SJSA1 (cell line): ENCODE measurements around the gene GAL3ST2. TPM values are rescaled to one million over a fixed set of nuclear protein-coding genes. Genes with fewer than 3 reads are reported as not detected.
"Not testable (repeated sequence)": the region's sequence is repeated elsewhere in the genome, so short reads cannot be mapped to it uniquely, and the experiment has no call there.

Experiments
- DNase-seq, 2 experiments: peaks; one replicate each; pipeline ENCODE4 v3.0.0-alpha.2; 2015 to 2020; ENCODE audit warnings: low spot score in 2 of 2, low read depth in 1 of 2
- H3K27ac ChIP-seq: fragments of 250-450 bp; sonication (Bioruptor Pico); 2 replicates; pipeline ENCODE4 v1.5.1; 2020; ENCODE audit warnings: mild to moderate bottlenecking, moderate library complexity
- H3K27me3 ChIP-seq: fragments of 250-450 bp; sonication (Bioruptor Pico); replicated peaks from 2 replicates; pipeline ENCODE4 v1.5.1; 2020; ENCODE audit warnings: mild to moderate bottlenecking, moderate library complexity
- H3K36me3 ChIP-seq: fragments of 250-450 bp; sonication (Bioruptor Pico); 2 replicates; pipeline ENCODE4 v1.5.1; 2020; ENCODE audit warnings: mild to moderate bottlenecking
- H3K4me1 ChIP-seq: fragments of 250-450 bp; sonication (Bioruptor Pico); replicated peaks from 2 replicates; pipeline ENCODE4 v1.6.1; 2021; ENCODE audit warnings: mild to moderate bottlenecking
- H3K4me3 ChIP-seq: fragments of 250-450 bp; sonication (Bioruptor Pico); 2 replicates; pipeline ENCODE4 v1.5.1; 2020; ENCODE audit warnings: mild to moderate bottlenecking
- H3K9me3 ChIP-seq: fragments of 250-450 bp; sonication (Bioruptor Pico); replicated peaks from 2 replicates; pipeline ENCODE4 v1.5.1; 2020; ENCODE audit warnings: mild to moderate bottlenecking
- total RNA-seq: library from RNA; depleted of rRNA; stranded (reverse); fragments of >200 nt; shearing (Covaris generic); gene quantifications from 2 replicates; pipeline ENCODE4 v1.2.3, GENCODE V29; 2014

The GAL3ST2 gene
- total RNA-seq, 1 experiment from 2014 or later: not detected

GRCh38 chr2:241797441-241798080 is 20.9 kb downstream of the GAL3ST2 start:
- H3K27me3 ChIP-seq: peaks cover 3% of the 10 kb centered on the region; the same call in 1 of the 2 replicates
- H3K4me1 ChIP-seq: no peaks in the 10 kb centered on the region
- peak in 1 of 2 experiments; percentile 39 for DNase-seq
- H3K4me3 ChIP-seq: no peak overlapping the region
- H3K36me3 ChIP-seq: no peaks in the 10 kb centered on the region
- H3K27ac ChIP-seq: no peak overlapping the region
- H3K9me3 ChIP-seq: no peaks in the 10 kb centered on the region

- no peak for DNase-seq
- H3K9me3 ChIP-seq: no peaks in the 10 kb centered on the region
- H3K27me3 ChIP-seq: peaks cover 9% of the 10 kb centered on the region
- H3K27ac ChIP-seq: no peak overlapping the region
- no peak overlapping the region for H3K4me3 ChIP-seq
- peaks cover 3% of the 10 kb centered on the region for H3K4me1 ChIP-seq
- no peaks in the 10 kb centered on the region for H3K36me3 ChIP-seq
Measured at GRCh38 chr2:241798081-241798630, 21.5 kb downstream of the GAL3ST2 start.

- Histone ChIP-seq H3K9me3 (0 out of 2 replicates have a peak, but pooled peaks cover 4% of the 10 kb centered on the region), H3K4me1 (peaks cover 10% of the 10 kb centered on the region), H3K36me3 (no peaks in the 10 kb centered on the region), H3K4me3 (no peak overlapping the region), H3K27ac (no peak overlapping the region), H3K27me3 (peaks cover 16% of the 10 kb centered on the region)
- DNase-seq: peak in 1 of 2 experiments; percentile 41
Measured at GRCh38 chr2:241798631-241799521, 22.3 kb downstream of the GAL3ST2 start.

DNA sequence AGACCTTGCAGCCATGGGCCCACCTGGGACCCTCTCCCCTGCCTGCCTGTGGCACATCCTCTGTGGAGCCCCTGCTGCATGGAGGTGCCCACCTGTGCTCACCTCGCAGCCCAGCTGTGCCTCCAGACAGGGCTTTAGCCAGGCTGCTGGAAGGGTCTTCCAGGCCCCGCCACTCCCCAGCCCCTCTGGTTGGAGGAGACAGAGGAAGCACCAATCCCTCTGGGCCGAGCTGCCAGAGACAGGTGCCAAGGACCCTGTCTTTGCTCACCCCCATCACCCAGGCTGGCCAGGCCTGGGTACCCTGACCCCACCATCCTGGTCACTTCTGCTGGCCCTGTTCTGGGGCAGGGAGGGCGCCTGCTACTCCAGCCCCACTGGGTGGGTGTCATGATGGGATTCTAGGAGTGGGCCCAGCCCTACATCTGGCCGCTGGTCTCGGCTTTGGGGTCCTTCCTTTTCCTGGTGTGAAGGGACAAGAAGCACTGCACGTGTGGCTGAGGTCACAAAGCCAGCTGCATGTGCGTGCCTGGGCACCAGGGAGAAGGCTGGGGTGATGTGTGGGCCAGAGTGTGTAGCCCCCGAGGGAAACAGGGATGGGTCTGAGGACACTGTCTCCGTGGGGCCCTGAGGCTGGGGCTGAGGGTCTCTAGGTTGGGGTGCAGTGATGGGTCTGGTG is 23.0 kb downstream of the GAL3ST2 start:
- Histone ChIP-seq H3K9me3 (0 out of 2 replicates have a peak, but pooled peaks cover 4% of the 10 kb centered on the region), H3K4me3 (no peak overlapping the region), H3K36me3 (no peaks in the 10 kb centered on the region), H3K27ac (no peak overlapping the region), H3K4me1 (peaks cover 18% of the 10 kb centered on the region), H3K27me3 (peaks cover 24% of the 10 kb centered on the region)
- DNase-seq: peak in 1 of 2 experiments; percentile 40

DNA sequence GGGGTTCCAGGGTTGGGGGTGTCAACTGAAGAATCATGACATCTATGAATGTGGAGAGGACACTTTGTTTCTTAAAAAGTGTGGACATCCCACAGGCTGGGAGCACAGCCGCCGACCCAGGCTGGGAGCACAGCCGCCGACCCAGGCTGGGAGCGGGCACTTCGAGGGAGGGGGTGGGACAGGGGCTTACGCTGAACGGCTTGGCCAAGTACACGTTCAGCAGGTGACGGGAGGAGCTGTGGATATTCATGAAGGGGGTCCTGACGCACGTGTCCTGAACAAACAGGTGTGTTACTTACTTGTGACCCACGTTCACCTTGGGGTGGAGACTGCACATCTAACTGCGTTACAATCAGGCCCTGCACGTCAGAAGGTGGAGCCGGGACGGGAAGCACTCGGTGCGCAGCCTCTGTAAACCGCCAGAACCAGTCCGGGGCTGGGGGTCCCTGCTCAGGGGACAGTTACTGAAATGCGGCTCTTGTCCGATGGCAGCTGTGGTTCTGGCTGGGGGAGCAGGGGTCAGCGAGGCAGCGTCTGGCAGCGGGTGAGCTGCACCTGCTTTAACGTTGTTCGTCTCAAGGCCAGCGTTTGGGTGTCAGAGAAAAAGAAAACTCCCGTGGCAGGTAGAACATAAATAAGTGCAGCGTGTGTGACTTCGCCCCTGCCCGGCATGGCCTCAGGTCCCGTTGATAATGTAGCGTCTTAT is 23.7 kb downstream of the GAL3ST2 start:
- H3K27me3 ChIP-seq: peaks cover 26% of the 10 kb centered on the region
- DNase-seq: peak in 1 of 2 experiments; percentile 38
- H3K4me3 ChIP-seq: not testable (repeated sequence)

DNA sequence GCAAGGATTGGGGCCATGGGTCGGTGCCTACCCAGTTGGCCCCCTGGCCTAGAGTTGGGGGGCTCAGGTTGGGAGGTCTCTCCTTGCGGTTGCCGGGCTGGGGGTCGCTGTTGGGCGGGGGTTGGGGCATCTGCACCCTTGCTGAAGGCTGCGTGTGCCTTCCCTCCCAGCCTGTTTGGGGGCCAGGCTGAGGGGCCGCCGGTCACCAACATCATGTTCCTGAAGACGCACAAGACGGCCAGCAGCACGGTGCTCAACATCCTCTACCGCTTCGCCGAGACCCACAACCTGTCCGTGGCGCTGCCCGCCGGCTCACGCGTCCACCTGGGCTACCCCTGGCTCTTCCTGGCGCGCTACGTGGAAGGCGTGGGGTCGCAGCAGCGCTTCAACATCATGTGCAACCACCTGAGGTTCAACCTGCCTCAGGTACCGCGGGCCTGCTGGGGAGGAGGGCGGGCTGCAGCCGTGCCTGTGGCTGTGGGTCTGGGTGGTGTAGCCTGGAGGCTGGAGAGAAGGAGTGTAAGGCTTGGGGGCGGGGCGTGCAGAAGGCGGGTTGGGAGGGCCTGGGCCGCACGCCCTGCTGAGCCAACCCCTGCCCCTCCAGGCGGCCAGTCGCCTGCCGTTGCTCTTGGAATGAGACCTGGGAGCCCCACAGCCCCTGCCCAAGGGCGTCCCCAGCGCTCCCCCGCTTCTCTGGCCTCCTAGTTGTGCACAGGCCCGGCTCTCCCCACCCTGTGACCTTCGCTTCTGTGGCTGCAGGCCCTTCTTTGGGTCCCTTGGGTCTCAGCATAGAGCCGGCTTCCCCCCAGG is 25.2 kb downstream of the GAL3ST2 start:
- Histone ChIP-seq H3K4me1 (peaks cover 20% of the 10 kb centered on the region), H3K9me3 (0 out of 2 replicates have a peak, but pooled peaks cover 4% of the 10 kb centered on the region), H3K27ac (no peak overlapping the region), H3K36me3 (no peaks in the 10 kb centered on the region), H3K27me3 (peaks cover 26% of the 10 kb centered on the region), H3K4me3 (no peak overlapping the region)
- DNase-seq: peak in 1 of 2 experiments; percentile 43

More for the DNA sequence above, 23.7 kb downstream of the GAL3ST2 start:
- not testable (repeated sequence) for H3K36me3 ChIP-seq, H3K27ac ChIP-seq, H3K9me3 ChIP-seq
- peaks cover 20% of the 10 kb centered on the region for H3K4me1 ChIP-seq

DNA sequence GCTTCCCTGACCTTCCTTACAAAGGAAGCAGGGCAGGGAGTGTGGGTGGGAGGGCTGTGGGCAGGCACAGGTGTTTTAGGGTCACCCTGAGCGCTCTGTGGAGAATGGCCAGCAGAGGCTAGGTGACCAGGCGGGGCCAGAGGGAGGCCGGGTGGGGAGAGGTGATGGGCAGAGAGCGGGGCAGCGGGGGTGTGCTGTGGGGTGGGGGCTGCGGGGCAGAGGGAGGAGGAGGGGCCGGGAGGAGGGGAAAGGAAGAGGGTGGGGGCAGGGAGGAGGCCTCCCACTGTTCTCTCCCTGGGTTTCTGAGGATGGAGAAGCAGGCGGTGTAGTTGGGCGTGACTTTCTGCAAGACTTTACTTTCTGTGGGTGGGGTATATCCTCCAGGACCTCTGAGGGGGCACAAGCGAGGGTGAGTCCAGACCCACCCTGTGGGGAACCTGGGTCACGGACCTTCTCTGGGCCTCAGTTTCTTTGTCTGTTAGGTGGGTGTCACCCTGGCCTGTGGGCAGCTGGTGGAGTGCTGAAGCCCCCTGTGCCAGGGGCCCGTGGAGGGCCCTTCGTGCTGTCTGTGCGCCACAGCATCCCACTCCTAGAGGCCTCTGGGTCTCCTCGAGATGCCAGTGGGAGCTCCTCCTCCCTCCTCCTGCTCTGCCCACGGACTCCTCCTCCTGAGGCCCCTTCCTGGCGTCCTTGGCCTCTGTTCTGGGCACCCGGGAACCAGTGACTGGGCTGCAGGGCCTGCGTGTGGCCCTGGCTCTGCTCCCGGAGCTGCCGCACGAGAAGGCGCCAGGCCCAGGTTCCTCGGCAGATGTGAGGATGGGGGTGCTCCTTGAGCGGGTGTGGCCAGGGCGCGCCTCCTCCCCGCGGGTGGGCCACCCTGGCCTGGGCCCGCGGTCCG is 26.0 kb downstream of the GAL3ST2 start:
- Histone ChIP-seq H3K27me3 (peaks cover 26% of the 10 kb centered on the region), H3K36me3 (no peaks in the 10 kb centered on the region), H3K4me1 (peaks cover 20% of the 10 kb centered on the region), H3K27ac (no peak overlapping the region), H3K9me3 (0 out of 2 replicates have a peak, but pooled peaks cover 4% of the 10 kb centered on the region), H3K4me3 (no peak overlapping the region)
- no peak for DNase-seq

GRCh38 chr2:241803387-241804325 is 27.0 kb downstream of the GAL3ST2 start:
- Histone ChIP-seq H3K27me3 (peaks cover 26% of the 10 kb centered on the region), H3K27ac (no peak overlapping the region), H3K36me3 (no peaks in the 10 kb centered on the region), H3K9me3 (0 out of 2 replicates have a peak, but pooled peaks cover 4% of the 10 kb centered on the region), H3K4me1 (peaks cover 20% of the 10 kb centered on the region), H3K4me3 (peak overlapping the region; percentile 26)
- DNase-seq: peak in 1 of 2 experiments; percentile 26

DNA sequence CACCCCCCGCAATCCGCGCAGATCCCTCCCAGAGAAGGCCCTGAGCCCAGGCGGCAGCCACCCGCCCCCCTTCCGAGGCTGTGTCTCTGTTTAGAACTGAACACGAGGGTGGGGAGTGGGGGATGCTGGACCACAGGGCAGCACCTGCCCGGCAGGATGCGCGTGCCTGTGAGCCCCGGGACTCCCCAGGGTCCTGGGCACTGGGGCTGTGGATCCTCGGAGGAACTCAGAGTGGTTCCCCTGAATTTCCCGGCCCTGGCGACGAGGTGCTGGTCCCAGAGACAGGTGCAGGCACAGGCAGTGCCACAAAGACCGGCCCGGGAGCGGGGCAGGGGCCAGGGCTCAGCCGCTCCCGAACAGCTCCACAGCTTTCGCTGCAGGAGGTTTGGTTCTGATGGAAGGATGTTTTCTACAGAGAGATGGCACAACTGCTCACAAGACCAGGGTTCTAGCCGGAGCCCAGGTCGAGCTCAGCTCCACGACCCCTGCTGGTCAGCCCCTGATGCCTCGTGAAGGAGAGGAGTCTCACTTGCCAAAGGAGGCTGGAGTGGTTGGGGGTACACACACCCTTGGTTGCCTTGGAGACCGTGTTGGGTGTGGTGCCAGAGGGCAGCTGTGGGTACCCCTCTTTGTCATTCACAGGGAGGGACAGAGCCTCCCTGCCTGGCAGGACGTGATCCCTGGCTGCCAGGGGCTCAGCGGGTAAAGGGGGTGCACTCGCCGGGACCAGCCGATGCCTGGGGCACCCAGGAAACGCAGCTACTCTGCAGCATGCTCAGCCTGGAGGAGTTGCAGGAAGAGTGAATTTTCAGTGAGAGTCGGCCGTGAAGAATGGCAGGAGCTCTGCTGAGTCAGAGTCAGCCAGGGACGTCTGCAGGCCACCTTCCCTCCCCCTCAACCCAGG is 28.0 kb downstream of the GAL3ST2 start:
- Histone ChIP-seq H3K27me3 (peaks cover 26% of the 10 kb centered on the region), H3K4me3 (no peak overlapping the region), H3K27ac (no peak overlapping the region), H3K36me3 (no peaks in the 10 kb centered on the region), H3K4me1 (peaks cover 20% of the 10 kb centered on the region), H3K9me3 (0 out of 2 replicates have a peak, but pooled peaks cover 4% of the 10 kb centered on the region)
- DNase-seq: peak in 1 of 2 experiments; percentile 41

GRCh38 chr2:241806217-241806616 is 29.6 kb downstream of the GAL3ST2 start:
- H3K27me3 ChIP-seq: peaks cover 26% of the 10 kb centered on the region
- H3K27ac ChIP-seq, H3K9me3 ChIP-seq, DNase-seq, H3K4me3 ChIP-seq, H3K36me3 ChIP-seq: not testable (repeated sequence)
- peaks cover 20% of the 10 kb centered on the region for H3K4me1 ChIP-seq
